ENCODE results near the gene PPP1R12C. TPM values are rescaled to one million over a fixed set of nuclear protein-coding genes. Genes with fewer than 3 reads are reported as not detected.

The PPP1R12C gene
- total RNA-seq, 3 donors from 2014 or later: 68.3 to 148 (median 91.7) TPM

GRCh38 chr19:55080968-55081769 lies 36.3 kb downstream of the PPP1R12C start:
- no peaks in the 10 kb centered on the region for H3K9me3 ChIP-seq
- peaks cover 4 to 17% of the 10 kb centered on the region in 2 donors for H3K27me3 ChIP-seq
- H3K36me3 ChIP-seq: no peaks in the 10 kb centered on the region
- peaks cover 0 to under 1% of the 10 kb centered on the region in 2 donors for H3K4me1 ChIP-seq
- TF ChIP-seq CTCF (IDR thresholded peaks at IDR 0.05) (no peak), POLR2AphosphoS5 (IDR thresholded peaks at IDR 0.05) (no peak), POLR2A (IDR thresholded peaks at IDR 0.05) (no peak)
- intact Hi-C loops (cut with DNase I; ENCODE audit: low total_unique reads): no loop called here
- peak overlapping the region; percentile 34 to 77 (median 59) for H3K4me3 ChIP-seq
- DNase-seq (ENCODE audit: low spot score in 2 of 2): peak; percentile 74 to 80
- H3K27ac ChIP-seq: peak overlapping the region; percentile 69 to 79

DNA sequence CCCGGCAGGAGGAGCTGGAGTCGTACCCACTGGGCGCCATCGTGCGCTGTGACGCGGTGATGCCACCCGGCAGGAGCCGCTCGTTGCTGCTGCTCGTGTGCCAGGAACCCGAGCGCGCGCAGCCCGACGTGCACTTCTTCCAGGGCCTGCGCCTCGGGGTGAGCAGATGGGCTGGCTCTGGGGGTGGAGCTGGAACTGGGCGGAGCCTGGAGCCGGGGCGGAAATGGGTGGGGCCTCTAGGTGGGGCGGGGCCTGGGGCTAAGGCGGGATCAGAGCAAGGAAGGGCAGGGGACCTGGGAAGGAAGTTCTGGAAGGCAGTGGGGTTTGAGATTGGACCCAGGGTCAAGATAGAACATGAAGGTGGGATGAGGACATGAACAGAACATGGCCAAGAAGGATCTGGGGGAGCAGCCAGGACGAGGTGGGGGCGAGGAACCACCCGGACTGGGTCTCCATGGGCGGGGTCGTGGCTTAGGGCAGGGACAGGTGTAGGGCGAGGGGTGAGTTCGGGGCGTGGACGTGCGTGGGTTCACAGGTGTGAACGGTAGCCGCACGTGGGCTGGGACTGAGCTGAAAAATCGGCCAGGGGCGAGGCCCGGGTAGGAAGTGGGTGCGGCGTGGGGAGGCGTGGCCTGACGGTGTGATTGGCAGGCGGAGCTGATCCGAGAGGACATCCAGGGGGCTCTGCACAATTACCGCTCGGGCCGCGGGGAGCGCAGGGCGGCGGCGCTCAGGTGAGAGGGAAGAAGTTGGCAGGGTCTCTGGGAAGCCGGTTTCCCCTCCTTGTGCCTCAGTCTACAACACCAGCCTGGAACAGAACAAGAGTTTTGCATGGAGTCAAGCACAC lies 37.1 kb downstream of the PPP1R12C start:
- Histone ChIP-seq H3K36me3 (no peaks in the 10 kb centered on the region), H3K27ac (peak overlapping the region; percentile 69 to 79), H3K4me3 (peak overlapping the region; percentile 34 to 77 (median 59)), H3K27me3 (peaks cover 4 to 17% of the 10 kb centered on the region in 2 donors), H3K9me3 (no peaks in the 10 kb centered on the region), H3K4me1 (no peaks in the 10 kb centered on the region)
- intact Hi-C loops (cut with DNase I; ENCODE audit: low total_unique reads): no loop called here
- peak; percentile 73 to 77 for DNase-seq (ENCODE audit: low spot score in 2 of 2)
- no peak for TF ChIP-seq CTCF (IDR thresholded peaks at IDR 0.05)
- TF ChIP-seq POLR2A (IDR thresholded peaks at IDR 0.05): no peak
- TF ChIP-seq POLR2AphosphoS5 (IDR thresholded peaks at IDR 0.05): no peak

- Histone ChIP-seq H3K27ac (peak overlapping the region in 1 of 2 donors; percentile 79), H3K27me3 (peaks cover 4 to 17% of the 10 kb centered on the region in 2 donors), H3K4me1 (no peaks in the 10 kb centered on the region), H3K9me3 (no peaks in the 10 kb centered on the region), H3K4me3 (peak overlapping the region in 2 of 3 donors; percentile 59 to 77), H3K36me3 (no peaks in the 10 kb centered on the region)
- intact Hi-C loops (cut with DNase I; ENCODE audit: low total_unique reads): no loop called here
- TF ChIP-seq POLR2AphosphoS5 (IDR thresholded peaks at IDR 0.05): no peak
- no peak for TF ChIP-seq CTCF (IDR thresholded peaks at IDR 0.05)
- TF ChIP-seq POLR2A (IDR thresholded peaks at IDR 0.05): no peak
- DNase-seq (ENCODE audit: low spot score in 2 of 2): no peak
Measured at GRCh38 chr19:55079400-55080038, 37.9 kb downstream of the PPP1R12C start.

GRCh38 chr19:55078996-55079395 lies 38.4 kb downstream of the PPP1R12C start:
- Histone ChIP-seq H3K4me1 (no peaks in the 10 kb centered on the region), H3K27me3 (peaks cover 4 to 17% of the 10 kb centered on the region in 2 donors), H3K4me3 (no peak overlapping the region), H3K9me3 (no peaks in the 10 kb centered on the region), H3K36me3 (no peaks in the 10 kb centered on the region), H3K27ac (no peak overlapping the region)
- TF ChIP-seq CTCF (IDR thresholded peaks at IDR 0.05) (no peak), POLR2AphosphoS5 (IDR thresholded peaks at IDR 0.05) (no peak), POLR2A (IDR thresholded peaks at IDR 0.05) (no peak)
- no peak for DNase-seq (ENCODE audit: low spot score in 2 of 2)
- intact Hi-C loops (cut with DNase I; ENCODE audit: low total_unique reads): no loop called here

Measured in breast epithelium (tissue), 4 donors.